GM12864 (cell line): ENCODE data around the gene MGRN1.
"Not testable (repeated sequence)": the region's sequence is repeated elsewhere in the genome, so short reads cannot be mapped to it uniquely, and the experiment has no call there.

Experiments
- DNase-seq: peaks from one replicate; pipeline ENCODE4 v3.0.0-alpha.2; 2011; ENCODE audit warnings: low read depth
- H3K4me3 ChIP-seq: 2 replicates; pipeline ENCODE4 v1.5.1; 2011; ENCODE audit warnings: mild to moderate bottlenecking, low read depth, low read length, control low read depth
- CTCF ChIP-seq: IDR thresholded peaks from 2 replicates; pipeline ENCODE4 v1.5.1; 2011; ENCODE audit warnings: low read depth, mild to moderate bottlenecking, moderate library complexity, low read length, control low read depth, inconsistent platforms; ENCODE audit errors: missing control alignments

The MGRN1 gene

GRCh38 chr16:4736546-4736945 is 111.9 kb downstream of the MGRN1 start:
- TF ChIP-seq CTCF = no peak
- DNase-seq = no peak
- H3K4me3 ChIP-seq = no peak overlapping the region

DNA sequence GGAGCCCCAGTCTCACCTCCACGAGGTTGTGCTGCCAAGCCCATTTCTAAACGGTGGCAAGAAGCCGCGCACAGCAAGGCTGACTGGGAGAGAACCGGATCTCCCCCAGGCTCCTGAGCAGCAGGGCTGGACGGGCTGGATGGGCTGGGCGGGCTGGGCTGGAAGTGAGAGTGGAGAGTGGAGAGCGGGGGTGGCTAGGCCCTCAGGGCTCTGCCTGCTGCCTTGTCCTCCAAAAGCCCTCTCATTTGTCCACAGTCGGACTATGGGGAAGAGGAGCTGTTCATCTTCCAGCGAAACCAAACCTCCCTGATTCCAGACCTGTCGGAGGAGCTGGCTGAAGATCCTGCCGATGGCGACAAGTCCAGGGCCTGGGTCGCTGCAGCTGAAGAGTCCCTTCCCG is 112.9 kb downstream of the MGRN1 start:
- no peak for TF ChIP-seq CTCF
- H3K4me3 ChIP-seq = no peak overlapping the region
- no peak for DNase-seq

DNA sequence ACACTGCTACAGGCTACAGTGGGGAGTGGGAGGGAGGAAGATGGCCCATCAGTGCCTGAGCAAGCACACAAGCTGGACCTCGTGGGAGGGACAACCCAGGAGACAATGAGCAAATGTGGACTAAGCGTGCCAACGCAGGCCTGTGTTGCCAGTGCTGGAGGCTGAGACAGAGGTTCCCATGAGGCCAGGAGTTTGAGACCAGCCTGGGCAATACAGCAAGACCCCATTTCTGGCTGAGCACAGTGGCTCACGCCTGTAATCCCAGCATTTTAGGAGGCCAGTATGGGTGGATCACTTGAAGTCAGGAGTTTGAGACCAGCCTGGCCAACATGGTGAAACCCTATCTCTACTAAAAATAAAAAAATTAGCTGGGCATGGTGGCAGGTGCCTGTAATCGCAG is 113.7 kb downstream of the MGRN1 start:
- not testable (repeated sequence) for H3K4me3 ChIP-seq, DNase-seq
